CD4-positive, alpha-beta T cell treated with Interleukin-15 for 1 hour (primary cell): ENCODE measurements around the gene ERCC1.
A peak's percentile ranks its signal among the peaks of the same experiment; 100 is the strongest.
"Not testable (repeated sequence)": the region's sequence is repeated elsewhere in the genome, so short reads cannot be mapped to it uniquely, and the experiment has no call there.

Experiments used
- DNase-seq: peaks from one replicate; pipeline ENCODE4 v3.0.0-alpha.2; 2020

ERCC1 gene

GRCh38 chr19:45424191-45425058, 708 bp upstream of the ERCC1 start:
- peak; percentile 59 for DNase-seq

GRCh38 chr19:45423033-45423588, 606 bp downstream of the ERCC1 start:
- no peak for DNase-seq

- DNase-seq, result no peak
These were observed 1.7 kb downstream of the ERCC1 start for GRCh38 chr19:45421947-45422498.

GRCh38 chr19:45420871-45421270, 2.8 kb downstream of the ERCC1 start:
- DNase-seq, result no peak

GRCh38 chr19:45420356-45420755, 3.4 kb downstream of the ERCC1 start:
- no peak for DNase-seq

- no peak for DNase-seq
These were observed 3.8 kb downstream of the ERCC1 start for GRCh38 chr19:45419895-45420294.

- DNase-seq, result peak; percentile 73
These were observed 4.3 kb downstream of the ERCC1 start for GRCh38 chr19:45419396-45419795.

- DNase-seq, result no peak
These were observed 4.9 kb downstream of the ERCC1 start for GRCh38 chr19:45418802-45419201.

- DNase-seq, result no peak
These were observed 6.6 kb downstream of the ERCC1 start for GRCh38 chr19:45417151-45417550.

GRCh38 chr19:45414468-45414867, 9.2 kb downstream of the ERCC1 start:
- no peak for DNase-seq

GRCh38 chr19:45413497-45413896, 10.2 kb downstream of the ERCC1 start:
- no peak for DNase-seq

GRCh38 chr19:45410330-45410729, 13.4 kb downstream of the ERCC1 start:
- DNase-seq, result not testable (repeated sequence)

GRCh38 chr19:45409557-45409920, 14.2 kb downstream of the ERCC1 start:
- no peak for DNase-seq

- no peak for DNase-seq
These were observed 14.7 kb downstream of the ERCC1 start for GRCh38 chr19:45408830-45409556.

- DNase-seq, result no peak
These were observed 15.6 kb downstream of the ERCC1 start for GRCh38 chr19:45408121-45408520.

- not testable (repeated sequence) for DNase-seq
These were observed 16.1 kb downstream of the ERCC1 start for GRCh38 chr19:45407585-45407984.

GRCh38 chr19:45407091-45407375, 16.7 kb downstream of the ERCC1 start:
- DNase-seq, result no peak

- peak; percentile 70 for DNase-seq
These were observed 17.3 kb downstream of the ERCC1 start, which contains the start of gene POLR1G for GRCh38 chr19:45406226-45407090. TSS of gene POLR1G (plus strand) at chr19:45406644. CDS start at chr19:45406697, 53 bp downstream.

GRCh38 chr19:45405435-45406225, 18.1 kb downstream of the ERCC1 start:
- peak; percentile 84 for DNase-seq

GRCh38 chr19:45404557-45405434, 18.9 kb downstream of the ERCC1 start, which contains the start of gene PPP1R13L:
TSS of gene PPP1R13L (minus strand) at chr19:45405069. CDS start at chr19:45398318, 6,751 bp downstream.
- peak; percentile 58 for DNase-seq
